Thoracic aorta (tissue), 2 donors: ENCODE measurements around the gene CYS1. TPM values are rescaled to one million over a fixed set of nuclear protein-coding genes. Genes with fewer than 3 reads are reported as not detected.

ENCODE experiments used
- ATAC-seq: fragments of 150-250 bp; one replicate; pipeline ENCODE4 v1.8.0; 2017; ENCODE audit warnings: low read depth; ENCODE audit not compliant: insufficient number of reproducible peaks, low FRiP score
- DNase-seq: peaks from one replicate; pipeline ENCODE4 v3.0.0-alpha.2; 2020; ENCODE audit warnings: low spot score
- H3K27ac ChIP-seq, 2 donors: fragments of 200-600 bp; sonication (generic); 1 replicate in 1 of 2; 2 replicates in 1 of 2; pipeline ENCODE4 v1.5.1; 2016; ENCODE audit warnings: mild to moderate bottlenecking in 2 of 2, moderate library complexity in 2 of 2
- H3K27me3 ChIP-seq: fragments of 200-600 bp; sonication (generic); replicated peaks from 2 replicates; pipeline ENCODE4 v1.6.0; 2016; ENCODE audit warnings: mild to moderate bottlenecking; ENCODE audit not compliant: insufficient read depth
- H3K36me3 ChIP-seq: fragments of 200-600 bp; sonication (generic); one replicate; pipeline ENCODE4 v1.5.1; 2016
- H3K4me1 ChIP-seq, 2 donors: fragments of 200-600 bp; sonication (generic); 1 replicate in 1 of 2; 2 replicates in 1 of 2; pipeline versions ENCODE4 v1.5.1 to v1.6.0; 2016; ENCODE audit warnings: low read depth in 2 of 2, mild to moderate bottlenecking in 1 of 2; ENCODE audit not compliant: control insufficient read depth in 1 of 2
- H3K4me3 ChIP-seq: fragments of 200-600 bp; sonication (generic); 2 replicates; pipeline ENCODE4 v1.5.1; 2016; ENCODE audit warnings: mild to moderate bottlenecking
- H3K9me3 ChIP-seq: fragments of 200-600 bp; sonication (generic); 2 replicates; pipeline ENCODE4 v1.5.1; 2016
- CTCF ChIP-seq: fragments of 200-600 bp; sonication (generic); IDR thresholded peaks from one replicate; pipeline ENCODE4 v1.5.1; 2019; ENCODE audit warnings: antibody characterized with exemption
- total RNA-seq, 2 donors: library from RNA; depleted of rRNA; stranded (reverse); fragments of >200 nt; gene quantifications; one replicate each; pipeline versions ENCODE4 v1.1.0 to v1.2.3, GENCODE V29; 2016

The CYS1 gene
- total RNA-seq, 2 donors from 2014 or later, result 13.5 to 26.9 TPM

GRCh38 chr2:10045561-10046355 is 34.5 kb downstream of the CYS1 start:
- H3K36me3 ChIP-seq, result peaks cover 15% of the 10 kb centered on the region
- H3K27ac ChIP-seq, result peak overlapping the region; percentile 83 to 90
- TF ChIP-seq CTCF, result no peak
- peaks cover 11 to 46% of the 10 kb centered on the region in 2 donors for H3K4me1 ChIP-seq
- H3K9me3 ChIP-seq, result no peaks in the 10 kb centered on the region
- H3K27me3 ChIP-seq, result no peaks in the 10 kb centered on the region
- ATAC-seq (no peak), DNase-seq (no peak)
- H3K4me3 ChIP-seq, result no peak overlapping the region

GRCh38 chr2:10043906-10044601 is 36.2 kb downstream of the CYS1 start:
- DNase-seq, result peak; percentile 93
- H3K4me1 ChIP-seq, result peaks cover 18 to 61% of the 10 kb centered on the region in 2 donors

GRCh38 chr2:10043256-10043905 is 36.8 kb downstream of the CYS1 start, which contains the start of gene KLF11:
KLF11 (plus strand) TSS chr2:10043550; CDS start chr2:10043717, 167 bp downstream.
- Histone ChIP-seq H3K27ac (peak within 1 kb of the TSS; percentile 88 to 95), H3K9me3 (no peaks in the 10 kb centered on the region), H3K36me3 (peaks cover 8% of the 10 kb centered on the region), H3K4me3 (peak within 1 kb of the TSS; percentile 92), H3K4me1 (peaks cover 18 to 56% of the 10 kb centered on the region in 2 donors), H3K27me3 (no peaks in the 10 kb centered on the region)
- peak; percentile 64 for ATAC-seq
- TF ChIP-seq CTCF, result no peak
- peak; percentile 76 for DNase-seq

More at GRCh38 chr2:10043906-10044601, 36.2 kb downstream of the CYS1 start:
- Histone ChIP-seq H3K4me3 (peak overlapping the region; percentile 92), H3K9me3 (no peaks in the 10 kb centered on the region), H3K27ac (peak overlapping the region; percentile 88 to 95), H3K36me3 (peaks cover 11% of the 10 kb centered on the region), H3K27me3 (no peaks in the 10 kb centered on the region)
- ATAC-seq, result peak; percentile 77
- TF ChIP-seq CTCF, result no peak

- peak; percentile 38 for DNase-seq
- H3K27me3 ChIP-seq, result no peaks in the 10 kb centered on the region
- H3K4me1 ChIP-seq, result peaks cover 18 to 61% of the 10 kb centered on the region in 2 donors
- no peak for TF ChIP-seq CTCF
- peak overlapping the region; percentile 75 to 87 for H3K27ac ChIP-seq
- H3K9me3 ChIP-seq, result no peaks in the 10 kb centered on the region
- H3K4me3 ChIP-seq, result peak overlapping the region; percentile 69
- peaks cover 3% of the 10 kb centered on the region for H3K36me3 ChIP-seq
- peak; percentile 17 for ATAC-seq
These were observed 37.7 kb downstream of the CYS1 start for GRCh38 chr2:10042301-10043161.
